KMS-11 (cell line): ENCODE results near the gene SCNM1.

ENCODE experiments used
- H2AFZ ChIP-seq: fragments of 200-600 bp; sonication (generic); 2 replicates; pipeline ENCODE4 v1.6.1; 2016; ENCODE audit warnings: antibody characterized with exemption, mixed run types, low read depth
- H3K27ac ChIP-seq: fragments of 200-600 bp; sonication (generic); 2 replicates; pipeline ENCODE4 v1.6.1; 2016; ENCODE audit warnings: mild to moderate bottlenecking, mixed run types
- H3K27me3 ChIP-seq: fragments of 200-600 bp; sonication (generic); 2 replicates; pipeline ENCODE4 v1.6.1; 2017; ENCODE audit warnings: mild to moderate bottlenecking, low read depth, mixed run types, moderate library complexity; ENCODE audit not compliant: insufficient read depth
- H3K36me3 ChIP-seq: fragments of 200-600 bp; sonication (generic); 2 replicates; pipeline ENCODE4 v1.6.1; 2017; ENCODE audit warnings: mild to moderate bottlenecking, mixed run types; ENCODE audit not compliant: insufficient read depth
- H3K4me1 ChIP-seq: fragments of 200-600 bp; sonication (generic); 2 replicates; pipeline ENCODE4 v1.6.1; 2016; ENCODE audit warnings: mild to moderate bottlenecking, low read depth, mixed run types; ENCODE audit not compliant: poor library complexity, severe bottlenecking
- H3K4me2 ChIP-seq: fragments of 200-600 bp; sonication (generic); 2 replicates; pipeline ENCODE4 v1.7.0; 2016; ENCODE audit warnings: mild to moderate bottlenecking, mixed run types
- H3K4me3 ChIP-seq: fragments of 200-600 bp; sonication (generic); IDR thresholded peaks from 2 replicates; pipeline ENCODE4 v1.6.1; 2017; ENCODE audit warnings: low read depth, low read length, mixed read lengths; ENCODE audit not compliant: insufficient read depth
- H3K79me2 ChIP-seq: fragments of 200-600 bp; sonication (generic); 2 replicates; pipeline ENCODE4 v1.6.1; 2016; ENCODE audit warnings: low read depth, mixed run types; ENCODE audit not compliant: insufficient read depth
- H3K9ac ChIP-seq: fragments of 200-600 bp; sonication (generic); 2 replicates; pipeline ENCODE4 v1.6.1; 2016; ENCODE audit warnings: mild to moderate bottlenecking, mixed run types
- H4K20me1 ChIP-seq: fragments of 200-600 bp; sonication (generic); 2 replicates; pipeline ENCODE4 v1.6.1; 2016; ENCODE audit warnings: mild to moderate bottlenecking, mixed run types; ENCODE audit not compliant: insufficient read depth
- CTCF ChIP-seq: fragments of 200-600 bp; sonication (generic); conservative IDR thresholded peaks from 2 replicates; pipeline ENCODE4 v1.6.1; 2017; ENCODE audit warnings: low read depth, mild to moderate bottlenecking, antibody characterized with exemption, low read length, moderate library complexity, mixed read lengths

Gene SCNM1

GRCh38 chr1:151146072-151146411, 19.9 kb upstream of the SCNM1 start:
- Histone ChIP-seq H3K9ac (peak overlapping the region; percentile 52), H3K36me3 (no peaks in the 10 kb centered on the region), H3K27ac (no peak overlapping the region), H2AFZ (peak overlapping the region; percentile 99), H3K4me1 (peaks cover 13% of the 10 kb centered on the region), H3K27me3 (peaks cover 41% of the 10 kb centered on the region), H3K4me2 (peak overlapping the region; percentile 86), H4K20me1 (no peaks in the 10 kb centered on the region), H3K79me2 (no peaks in the 10 kb centered on the region), H3K4me3 (peak overlapping the region; percentile 100)
- TF ChIP-seq CTCF: no peak

GRCh38 chr1:151146412-151147131, 19.4 kb upstream of the SCNM1 start, which contains the start of gene SEMA6C:
Gene SEMA6C (minus strand): TSS chr1:151146631. CDS start chr1:151142621, 4,010 bp downstream.
- Histone ChIP-seq H2AFZ (peak within 1 kb of the TSS; percentile 99), H3K9ac (peak within 1 kb of the TSS; percentile 52), H3K79me2 (no peaks in the 10 kb centered on the region), H3K27me3 (peaks cover 36% of the 10 kb centered on the region), H4K20me1 (no peaks in the 10 kb centered on the region), H3K4me3 (peak within 1 kb of the TSS; percentile 100), H3K4me2 (peak within 1 kb of the TSS; percentile 86), H3K36me3 (no peaks in the 10 kb centered on the region), H3K27ac (no peak within 1 kb of the TSS), H3K4me1 (peaks cover 13% of the 10 kb centered on the region)
- no peak for TF ChIP-seq CTCF

GRCh38 chr1:151147132-151147503, 18.8 kb upstream of the SCNM1 start:
- Histone ChIP-seq H3K36me3 (no peaks in the 10 kb centered on the region), H2AFZ (peak overlapping the region; percentile 99), H3K4me2 (peak overlapping the region; percentile 86), H3K9ac (peak overlapping the region; percentile 52; the same call in 1 of the 2 replicates), H3K79me2 (no peaks in the 10 kb centered on the region), H3K27ac (no peak overlapping the region), H3K4me1 (peaks cover 13% of the 10 kb centered on the region), H4K20me1 (no peaks in the 10 kb centered on the region), H3K27me3 (peaks cover 36% of the 10 kb centered on the region), H3K4me3 (peak overlapping the region; percentile 100)
- TF ChIP-seq CTCF: no peak

GRCh38 chr1:151147665-151148064, 18.3 kb upstream of the SCNM1 start:
- Histone ChIP-seq H2AFZ (peak overlapping the region; percentile 99; the same call in 1 of the 2 replicates), H3K9ac (no peak overlapping the region), H3K4me2 (no peak overlapping the region; the same call in 1 of the 2 replicates), H3K4me3 (no peak overlapping the region), H3K36me3 (no peaks in the 10 kb centered on the region), H3K27ac (no peak overlapping the region), H3K27me3 (peaks cover 36% of the 10 kb centered on the region), H4K20me1 (no peaks in the 10 kb centered on the region), H3K79me2 (no peaks in the 10 kb centered on the region), H3K4me1 (peaks cover 13% of the 10 kb centered on the region)
- TF ChIP-seq CTCF: no peak
